CD4-positive, alpha-beta memory T cell (primary cell): ENCODE measurements around the gene TMEM175. TPM values are rescaled to one million over a fixed set of nuclear protein-coding genes. Genes with fewer than 3 reads are reported as not detected.
A peak's percentile ranks its signal among the peaks of the same experiment; 100 is the strongest.
"Not testable (repeated sequence)": the region's sequence is repeated elsewhere in the genome, so short reads cannot be mapped to it uniquely, and the experiment has no call there.

Source experiments
- CTCF ChIA-PET: fragments of 350-600 bp; sonication (Branson Sonifier 250); formaldehyde crosslinking; loops from one replicate; lab custom pipeline; 2021; ENCODE audit warnings: inconsistent platforms; ENCODE audit not compliant: partially characterized antibody; lab: Charles Lee
- POLR2A ChIA-PET: fragments of 350-600 bp; sonication (Branson Sonifier 250); formaldehyde crosslinking; loops from one replicate; lab custom pipeline; 2021; ENCODE audit not compliant: partially characterized antibody; lab: Charles Lee
- DNase-seq, 5 donors: peaks; one replicate each; pipeline versions ENCODE4 v3.0.0 to v3.0.0-alpha.2; 2020 to 2022; ENCODE audit warnings: mixed read lengths in 1 of 5
- H3K27ac ChIP-seq: one replicate; pipeline ENCODE4 v1.7.0; 2013; ENCODE audit warnings: low read depth, low read length
- H3K27me3 ChIP-seq: 2 replicates; pipeline ENCODE4 v1.7.0; 2013; ENCODE audit warnings: mild to moderate bottlenecking, low read length, moderate library complexity; ENCODE audit not compliant: insufficient read depth
- H3K36me3 ChIP-seq: 2 replicates; pipeline ENCODE4 v1.7.0; 2013; ENCODE audit warnings: mild to moderate bottlenecking, low read length, moderate library complexity; ENCODE audit not compliant: insufficient read depth
- H3K4me1 ChIP-seq: 2 replicates; pipeline ENCODE4 v1.7.0; 2013; ENCODE audit warnings: mild to moderate bottlenecking, low read length, moderate library complexity; ENCODE audit not compliant: insufficient read depth
- H3K4me3 ChIP-seq, 2 donors: one replicate each; pipeline ENCODE4 v1.7.0; 2013; ENCODE audit warnings: low read length in 2 of 2, mild to moderate bottlenecking in 1 of 2
- H3K9me3 ChIP-seq, 2 donors: one replicate each; pipeline ENCODE4 v1.7.0; 2013; ENCODE audit warnings: low read length in 2 of 2, control low read depth in 1 of 2; ENCODE audit not compliant: control insufficient read depth in 1 of 2
- H3K27ac Mint-ChIP-seq, 7 donors: one replicate each; pipeline ENCODE4 v1.8.0; 2020 to 2021; ENCODE audit warnings: mixed read lengths in 7 of 7, mild to moderate bottlenecking in 6 of 7, inconsistent platforms in 3 of 7, moderate library complexity in 3 of 7
- H3K27me3 Mint-ChIP-seq, 2 donors: one replicate each; pipeline ENCODE4 v1.8.0; 2020 to 2021; ENCODE audit warnings: mixed read lengths in 2 of 2
- H3K36me3 Mint-ChIP-seq, 2 donors: one replicate each; pipeline ENCODE4 v1.8.0; 2020 to 2021; ENCODE audit warnings: mixed read lengths in 2 of 2, inconsistent platforms in 1 of 2, mild to moderate bottlenecking in 1 of 2
- H3K4me1 Mint-ChIP-seq, 4 donors: one replicate each; pipeline ENCODE4 v1.8.0; 2020 to 2021; ENCODE audit warnings: mixed read lengths in 4 of 4, mild to moderate bottlenecking in 1 of 4
- H3K4me3 Mint-ChIP-seq, 8 donors: one replicate each; pipeline ENCODE4 v1.8.0; 2020 to 2021; ENCODE audit warnings: mixed read lengths in 8 of 8, mild to moderate bottlenecking in 7 of 8, moderate library complexity in 6 of 8, inconsistent platforms in 3 of 8
- H3K9me3 Mint-ChIP-seq, 8 donors: one replicate each; pipeline ENCODE4 v1.8.0; 2020 to 2021; ENCODE audit warnings: mixed read lengths in 8 of 8, mild to moderate bottlenecking in 5 of 8, inconsistent platforms in 3 of 8, moderate library complexity in 1 of 8
- intact Hi-C: fragments of 100-400 bp; cut with micrococcal nuclease; formaldehyde crosslinking; loops from one replicate; pipeline ENCODE4 v1.15.1; 2023
- polyA plus RNA-seq, 2 donors: library from polyadenylated mRNA; unstranded; fragments of 300-500 nt; fragmentation: Illumina TruSeq; gene quantifications; one replicate each; pipeline ENCODE4 v1.2.3, GENCODE V29; 2021
- total RNA-seq, 2 experiments: library from RNA; stranded (reverse); gene quantifications; one replicate each; pipeline ENCODE4 v1.2.3, GENCODE V29; 2021

TMEM175 gene
- total and polyA plus RNA-seq, 4 experiments from 2014 or later = 11.5 to 52.3 (median 31.3) TPM

DNA sequence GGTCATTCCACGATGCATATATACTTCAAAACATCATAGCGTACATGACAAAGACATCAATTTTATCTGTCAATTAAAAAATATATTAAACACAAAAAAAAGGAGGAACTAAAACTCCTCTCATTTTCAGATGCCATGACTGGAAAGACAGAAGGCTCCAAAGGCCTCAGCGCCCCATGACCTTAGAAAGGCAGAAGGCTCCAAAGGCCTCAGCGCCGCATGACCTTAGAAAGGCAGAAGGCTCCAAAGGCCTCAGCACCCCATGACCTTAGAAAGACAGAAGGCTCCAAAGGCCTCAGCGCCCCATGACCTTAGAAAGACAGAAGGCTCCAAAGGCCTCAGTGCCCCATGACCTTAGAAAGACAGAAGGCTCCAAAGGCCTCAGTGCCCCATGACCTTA is 13.7 kb upstream of the TMEM175 start:
- H3K27ac ChIP-seq, intact Hi-C loops, H3K27me3 Mint-ChIP-seq, POLR2A ChIA-PET, H3K36me3 ChIP-seq, H3K9me3 ChIP-seq, H3K4me3 ChIP-seq, H3K27ac Mint-ChIP-seq, H3K27me3 ChIP-seq, CTCF ChIA-PET, DNase-seq: not testable (repeated sequence)
- peaks cover 11 to 22% of the 10 kb centered on the region in 2 donors for H3K36me3 Mint-ChIP-seq
- H3K4me3 Mint-ChIP-seq = peak overlapping the region in 1 of 8 donors; percentile 20
- H3K4me1 Mint-ChIP-seq = peaks cover 47 to 85% (median 64%) of the 10 kb centered on the region in 4 donors
- peaks cover 0 to 12% (median under 1%) of the 10 kb centered on the region in 8 donors for H3K9me3 Mint-ChIP-seq
- H3K4me1 ChIP-seq = peaks cover 58% of the 10 kb centered on the region

DNA sequence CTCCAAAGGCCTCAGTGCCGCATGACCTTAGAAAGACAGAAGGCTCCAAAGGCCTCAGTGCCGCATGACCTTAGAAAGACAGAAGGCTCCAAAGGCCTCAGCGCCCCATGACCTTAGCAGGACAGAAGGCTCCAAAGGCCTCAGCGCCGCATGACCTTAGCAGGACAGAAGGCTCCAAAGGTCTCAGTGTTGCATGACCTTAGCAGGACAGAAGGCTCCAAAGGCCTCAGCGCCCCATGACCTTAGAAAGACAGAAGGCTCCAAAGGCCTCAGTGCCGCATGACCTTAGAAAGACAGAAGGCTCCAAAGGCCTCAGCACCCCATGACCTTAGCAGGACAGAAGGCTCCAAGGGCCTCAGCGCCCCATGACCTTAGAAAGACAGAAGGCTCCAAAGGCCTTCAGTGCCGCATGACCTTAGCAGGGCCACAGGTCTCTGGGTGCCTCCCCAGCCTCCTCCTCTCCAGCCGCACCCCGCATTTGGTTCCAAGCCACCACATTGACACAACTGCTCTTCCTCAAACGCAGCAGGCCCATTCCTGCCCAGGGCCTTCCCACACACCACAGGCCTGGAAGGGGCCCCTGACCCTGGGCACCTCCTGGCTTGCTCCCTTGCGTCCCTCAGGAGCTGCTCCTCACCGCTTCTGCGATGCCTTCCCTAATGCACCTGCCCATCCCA is 13.1 kb upstream of the TMEM175 start:
- intact Hi-C loops, H3K27me3 Mint-ChIP-seq, DNase-seq, H3K36me3 ChIP-seq, H3K4me3 ChIP-seq, POLR2A ChIA-PET, H3K27me3 ChIP-seq, H3K9me3 ChIP-seq, H3K27ac ChIP-seq, CTCF ChIA-PET: not testable (repeated sequence)
- Mint-ChIP-seq H3K4me3 (peak overlapping the region in 2 of 8 donors; percentile 11 to 15), H3K4me1 (peaks cover 48 to 89% (median 67%) of the 10 kb centered on the region in 4 donors), H3K36me3 (peaks cover 11 to 22% of the 10 kb centered on the region in 2 donors), H3K27ac (peak overlapping the region in 2 of 7 donors; percentile 31 to 55), H3K9me3 (peaks cover 0 to 12% (median under 1%) of the 10 kb centered on the region in 8 donors)
- H3K4me1 ChIP-seq = peaks cover 59% of the 10 kb centered on the region

DNA sequence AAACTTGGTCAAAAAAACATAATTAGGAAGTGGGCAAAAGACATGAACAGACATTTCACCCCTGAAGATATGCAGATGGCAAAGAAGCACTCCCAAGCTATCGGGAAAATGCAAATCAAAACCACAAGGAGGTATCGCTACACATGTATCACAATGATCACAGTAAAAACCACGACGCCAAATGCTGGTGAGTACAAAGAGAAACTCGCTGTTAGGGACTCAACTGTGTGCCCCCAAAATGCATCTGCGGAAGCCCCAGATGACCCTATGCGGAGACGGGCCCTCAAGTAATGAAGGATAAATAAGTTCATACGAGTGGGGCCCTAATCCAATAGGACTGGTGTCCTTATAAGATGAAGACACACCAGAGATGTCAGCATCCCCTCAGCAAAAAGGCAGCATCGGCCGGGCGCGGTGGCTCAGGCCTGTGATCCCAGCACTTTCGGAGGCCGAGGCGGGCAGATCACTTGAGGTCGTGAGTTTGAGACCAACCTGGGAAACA is 10.4 kb upstream of the TMEM175 start:
- Mint-ChIP-seq H3K36me3 (peaks cover 16 to 22% of the 10 kb centered on the region in 2 donors), H3K27me3 (no peaks in the 10 kb centered on the region), H3K4me3 (peak overlapping the region in 5 of 8 donors; percentile 0 to 41 (median 9)), H3K9me3 (peaks cover 0 to 12% (median under 1%) of the 10 kb centered on the region in 8 donors), H3K4me1 (peaks cover 46 to 88% (median 64%) of the 10 kb centered on the region in 4 donors), H3K27ac (peak overlapping the region; percentile 48 to 73 (median 70))
- H3K27ac ChIP-seq = no peak overlapping the region
- H3K36me3 ChIP-seq = no peaks in the 10 kb centered on the region
- H3K27me3 ChIP-seq = no peaks in the 10 kb centered on the region
- ChIA-PET CTCF (interaction anchor here (1.0 kb wide), 1 partner anchor 8 kb away, joined by 4 read pairs; no protein-coding TSS in a partner anchor), POLR2A (no interaction called here)
- peaks cover 62% of the 10 kb centered on the region for H3K4me1 ChIP-seq
- no peak for DNase-seq
- intact Hi-C loops = no loop called here
- no peak overlapping the region for H3K4me3 ChIP-seq
- no peaks in the 10 kb centered on the region for H3K9me3 ChIP-seq

DNA sequence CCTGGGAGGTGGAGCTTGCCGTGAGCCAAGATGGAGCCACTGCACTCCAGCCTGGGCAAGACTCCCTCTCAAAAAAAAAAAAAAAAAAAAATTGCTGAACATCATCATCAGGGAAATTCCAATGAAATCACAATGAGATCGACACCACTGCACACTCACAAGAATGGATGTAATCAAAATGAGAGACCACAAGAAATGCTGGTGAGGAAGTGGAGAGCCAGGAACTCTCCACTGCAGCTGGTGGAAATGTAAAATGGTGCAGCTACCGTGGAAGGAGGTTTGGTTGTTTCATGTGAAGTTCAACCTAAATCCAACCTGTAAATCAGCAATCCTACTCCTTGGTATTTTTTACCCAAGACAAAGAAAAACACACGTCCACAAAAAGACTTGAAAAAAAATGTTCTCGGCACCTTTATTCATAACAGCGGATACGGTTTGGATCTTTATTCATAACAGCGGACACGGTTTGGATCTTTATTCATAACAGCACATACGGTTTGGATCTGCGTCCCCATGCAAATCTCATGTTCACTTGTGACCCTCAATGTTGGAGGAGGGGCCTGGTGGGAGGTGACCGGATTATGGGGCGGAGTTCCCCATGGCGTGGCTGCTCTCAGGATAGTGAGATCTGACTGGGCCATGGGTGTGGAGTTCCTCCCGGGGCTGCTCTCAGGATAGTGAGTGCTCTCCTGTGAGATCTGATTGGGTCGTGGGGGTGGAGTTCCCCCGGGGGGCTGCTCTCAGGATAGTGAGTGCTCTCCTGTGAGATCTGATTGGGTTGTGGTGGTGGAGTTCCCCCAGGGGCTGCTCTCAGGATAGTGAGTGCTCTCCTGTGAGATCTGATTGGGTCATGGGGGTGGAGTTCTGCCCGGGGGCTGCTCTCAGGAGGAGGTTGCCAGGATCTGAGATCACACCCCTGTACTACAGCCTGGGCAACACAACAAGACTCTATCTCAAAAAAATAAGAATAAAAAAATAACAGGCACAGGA is 7.9 kb upstream of the TMEM175 start:
- Histone ChIP-seq H3K9me3 (no peaks in the 10 kb centered on the region), H3K36me3 (no peaks in the 10 kb centered on the region), H3K27me3 (no peaks in the 10 kb centered on the region), H3K27ac (no peak overlapping the region), H3K4me1 (peaks cover 71% of the 10 kb centered on the region), H3K4me3 (no peak overlapping the region)
- Mint-ChIP-seq H3K9me3 (peaks cover 0 to 3% (median 0%) of the 10 kb centered on the region in 8 donors), H3K27me3 (no peaks in the 10 kb centered on the region), H3K27ac (peak overlapping the region; percentile 29 to 78 (median 72)), H3K4me3 (peak overlapping the region in 7 of 8 donors; percentile 0 to 59 (median 20)), H3K36me3 (peaks cover 14% of the 10 kb centered on the region in 2 donors), H3K4me1 (peaks cover 39 to 83% (median 59%) of the 10 kb centered on the region in 4 donors)
- intact Hi-C loops = no loop called here
- POLR2A ChIA-PET = interaction anchor here (1.3 kb wide), 1 partner anchor 8 kb away, joined by 6 read pairs; the partner anchor contains the start of genes GAK and TMEM175
- CTCF ChIA-PET = no interaction called here
- peak in 2 of 5 donors; percentile 33 to 72 for DNase-seq

DNA sequence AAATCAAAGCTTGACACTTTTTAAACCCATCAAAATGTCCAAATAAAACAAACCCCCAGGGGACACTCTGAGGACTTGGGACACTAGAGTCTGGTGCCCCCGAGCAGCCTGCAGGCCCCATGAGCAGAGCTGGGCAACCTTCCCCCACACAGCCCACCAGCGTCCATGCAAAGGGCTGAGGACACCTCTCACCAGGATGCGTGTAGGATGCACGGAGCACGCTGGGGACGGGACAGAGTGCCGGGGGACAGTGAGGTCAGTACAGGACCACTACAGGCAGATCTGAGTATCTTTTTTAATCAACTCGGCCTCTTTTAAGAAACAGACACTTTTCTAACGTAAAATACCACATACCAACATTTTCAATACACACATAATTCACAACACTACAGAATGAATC is 7.1 kb upstream of the TMEM175 start:
- Histone ChIP-seq H3K36me3 (no peaks in the 10 kb centered on the region), H3K4me1 (peaks cover 77% of the 10 kb centered on the region), H3K4me3 (no peak overlapping the region), H3K9me3 (no peaks in the 10 kb centered on the region), H3K27ac (no peak overlapping the region), H3K27me3 (no peaks in the 10 kb centered on the region)
- H3K27me3 Mint-ChIP-seq = no peaks in the 10 kb centered on the region
- peak overlapping the region in 1 of 8 donors; percentile 34 for H3K4me3 Mint-ChIP-seq
- ChIA-PET CTCF (no interaction called here), POLR2A (no interaction called here)
- DNase-seq = no peak
- no peaks in the 10 kb centered on the region for H3K9me3 Mint-ChIP-seq
- intact Hi-C loops = no loop called here
- peak overlapping the region in 5 of 7 donors; percentile 56 to 84 (median 73) for H3K27ac Mint-ChIP-seq
- peaks cover 36 to 82% (median 58%) of the 10 kb centered on the region in 4 donors for H3K4me1 Mint-ChIP-seq
- peaks cover 11 to 14% of the 10 kb centered on the region in 2 donors for H3K36me3 Mint-ChIP-seq

DNA sequence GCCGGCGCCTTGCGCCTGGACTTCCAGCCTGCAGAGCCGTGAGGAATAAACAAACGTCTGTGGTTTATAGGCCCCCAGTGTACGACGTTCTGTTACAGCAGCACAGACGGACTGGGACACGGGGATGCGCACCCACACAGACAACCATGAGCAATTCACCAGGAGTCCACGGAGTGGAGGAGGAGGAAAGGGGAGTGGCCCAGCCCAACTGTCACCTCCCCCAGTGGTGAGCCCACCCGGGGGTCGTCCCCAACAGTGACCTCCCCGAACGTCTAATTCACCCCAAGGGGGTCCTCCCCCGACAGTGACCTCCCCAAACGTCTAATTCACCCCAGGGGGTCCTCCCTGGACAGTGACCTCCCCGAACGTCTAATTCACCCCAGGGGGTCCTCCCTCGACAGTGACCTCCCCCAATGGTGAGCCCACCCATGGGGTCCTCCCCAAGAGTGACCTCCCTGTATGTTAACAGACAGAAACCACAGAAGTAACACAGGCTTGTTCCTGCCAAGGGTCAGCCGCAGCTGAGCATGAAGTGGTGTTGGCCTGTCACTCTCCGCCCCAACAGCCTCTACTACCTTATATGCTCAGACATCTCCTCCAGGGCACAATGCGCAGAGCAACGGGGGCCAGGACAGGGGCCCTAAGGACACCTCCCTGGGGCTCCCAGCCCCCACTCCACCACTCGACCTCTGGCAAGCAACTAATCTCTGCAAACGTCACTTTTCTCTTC is 6.3 kb upstream of the TMEM175 start:
- peaks cover 84% of the 10 kb centered on the region for H3K4me1 ChIP-seq
- no peaks in the 10 kb centered on the region for H3K36me3 ChIP-seq
- H3K9me3 ChIP-seq = no peaks in the 10 kb centered on the region
- intact Hi-C loops = no loop called here
- CTCF ChIA-PET = no interaction called here
- peak overlapping the region in 5 of 7 donors; percentile 50 to 80 (median 72) for H3K27ac Mint-ChIP-seq
- H3K36me3 Mint-ChIP-seq = peaks cover 11 to 15% of the 10 kb centered on the region in 2 donors
- H3K4me3 Mint-ChIP-seq = peak overlapping the region in 4 of 8 donors; percentile 17 to 47 (median 24)
- no peaks in the 10 kb centered on the region for H3K9me3 Mint-ChIP-seq
- DNase-seq = no peak
- POLR2A ChIA-PET = no interaction called here
- H3K4me1 Mint-ChIP-seq = peaks cover 41 to 83% (median 62%) of the 10 kb centered on the region in 4 donors
- no peaks in the 10 kb centered on the region for H3K27me3 ChIP-seq
- H3K4me3 ChIP-seq = no peak overlapping the region
- no peak overlapping the region for H3K27ac ChIP-seq
- no peaks in the 10 kb centered on the region for H3K27me3 Mint-ChIP-seq
